HG02610 (cell line): Measurements from ENCODE around the gene KLHL2.

Experiments
- ATAC-seq: cut with Tn5 transposase; IDR thresholded peaks from one replicate; pipeline ENCODE4 v1.9.1; 2021; ENCODE audit warnings: mild to moderate bottlenecking, moderate library complexity; ENCODE audit not compliant: unreplicated experiment

The KLHL2 gene

GRCh38 chr4:165360041-165360695 is 152.8 kb downstream of the KLHL2 start:
- no peak for ATAC-seq

DNA sequence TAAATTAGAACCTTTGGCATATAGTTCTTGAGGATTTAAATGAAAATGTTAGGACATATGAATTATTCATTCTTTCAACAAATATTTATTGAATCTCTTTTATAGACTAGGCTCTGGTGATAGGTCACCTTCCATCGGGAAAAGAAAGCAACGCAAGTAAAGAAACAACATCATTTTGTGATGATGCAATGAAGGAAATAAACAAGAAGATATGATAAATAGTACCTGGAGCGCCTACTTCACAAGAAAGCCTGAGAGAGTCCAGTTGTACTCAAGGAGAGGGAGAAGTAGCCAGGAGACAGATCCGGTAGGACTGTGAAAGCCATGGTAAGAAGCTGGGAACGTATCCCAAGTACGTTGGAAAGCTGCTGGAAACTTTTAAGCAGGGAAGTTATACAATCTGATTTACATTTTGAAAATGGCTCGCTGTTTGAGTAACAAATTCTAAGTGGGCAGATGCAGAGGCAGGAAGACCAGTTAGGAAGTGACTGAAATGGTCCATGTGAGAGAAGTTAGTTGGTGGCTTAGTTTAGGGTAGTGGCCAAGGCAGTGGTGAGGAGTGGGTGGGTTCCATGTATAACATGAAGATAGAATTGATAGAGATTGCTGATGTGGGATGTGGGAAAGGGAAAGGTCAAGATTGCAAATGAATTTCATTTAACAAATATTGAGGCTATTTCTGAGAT is 153.8 kb downstream of the KLHL2 start:
- ATAC-seq = no peak

GRCh38 chr4:165361810-165362209 is 154.4 kb downstream of the KLHL2 start:
- no peak for ATAC-seq

DNA sequence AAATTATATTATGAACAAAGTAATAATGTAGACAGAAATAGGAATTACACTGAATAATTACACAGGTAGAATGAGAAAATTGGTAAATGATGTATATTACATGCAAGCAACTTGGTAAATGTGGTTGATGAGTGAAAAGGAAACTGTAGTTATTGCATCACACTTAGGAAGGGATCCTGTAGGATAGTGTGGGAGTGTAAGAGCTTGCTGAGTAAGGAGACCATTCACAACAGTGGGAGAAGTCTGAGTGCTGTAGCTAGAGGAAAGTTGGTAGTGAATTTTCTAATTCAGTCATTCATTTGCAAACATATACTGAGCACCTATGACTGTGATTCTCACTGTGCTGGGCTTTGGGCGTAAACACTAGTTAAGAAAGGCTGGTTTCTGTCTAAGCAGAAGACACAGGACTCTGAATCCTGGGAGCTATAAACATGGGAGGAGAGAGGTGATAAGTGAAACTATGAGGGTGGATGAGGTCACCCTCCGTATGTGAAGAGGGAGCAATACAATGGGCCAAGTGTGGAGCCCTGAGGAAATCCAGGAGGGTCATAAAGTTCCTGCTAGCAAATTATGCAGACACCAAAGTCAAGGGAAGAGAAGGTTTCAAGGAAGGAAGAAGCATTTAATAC is 157.2 kb downstream of the KLHL2 start:
- no peak for ATAC-seq

DNA sequence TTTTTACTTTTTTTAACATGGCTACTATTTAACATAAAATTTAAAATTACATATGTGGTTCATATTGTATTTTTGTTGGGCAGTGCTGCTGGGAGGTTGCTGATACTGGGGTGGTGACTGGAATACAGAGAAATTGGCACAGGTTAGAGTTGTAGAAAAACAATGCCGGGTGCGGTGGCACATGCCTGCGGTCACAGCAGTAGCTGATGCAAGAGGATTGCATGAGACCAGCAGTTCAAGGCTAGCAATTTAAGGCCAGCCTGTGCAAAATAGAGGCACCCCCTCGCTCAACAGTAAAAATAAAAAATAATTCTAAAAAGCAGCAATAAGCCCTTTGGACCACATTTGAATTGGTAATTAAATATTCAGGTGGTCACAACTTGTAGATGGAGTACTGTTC is 159.7 kb downstream of the KLHL2 start:
- ATAC-seq = no peak

DNA sequence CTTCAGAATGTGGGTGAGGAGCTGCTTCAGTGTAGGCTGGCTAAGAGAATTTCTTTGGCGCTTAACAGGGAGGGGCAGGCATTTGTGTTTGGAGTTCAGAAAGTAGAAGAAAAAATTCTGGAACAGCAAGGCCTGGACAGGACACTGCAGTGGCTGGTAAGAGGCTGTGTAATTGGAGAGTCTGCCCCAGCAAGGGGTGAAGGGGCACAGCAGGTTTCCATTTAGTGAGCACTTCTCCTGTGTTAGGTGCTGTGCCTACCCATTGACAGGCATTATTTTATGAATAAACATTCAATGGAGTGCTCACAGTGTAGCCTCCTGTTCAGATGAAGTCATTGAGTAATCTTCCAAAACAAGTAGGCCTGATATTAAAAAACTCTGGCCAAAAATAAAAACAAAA is 160.8 kb downstream of the KLHL2 start:
- ATAC-seq = no peak

DNA sequence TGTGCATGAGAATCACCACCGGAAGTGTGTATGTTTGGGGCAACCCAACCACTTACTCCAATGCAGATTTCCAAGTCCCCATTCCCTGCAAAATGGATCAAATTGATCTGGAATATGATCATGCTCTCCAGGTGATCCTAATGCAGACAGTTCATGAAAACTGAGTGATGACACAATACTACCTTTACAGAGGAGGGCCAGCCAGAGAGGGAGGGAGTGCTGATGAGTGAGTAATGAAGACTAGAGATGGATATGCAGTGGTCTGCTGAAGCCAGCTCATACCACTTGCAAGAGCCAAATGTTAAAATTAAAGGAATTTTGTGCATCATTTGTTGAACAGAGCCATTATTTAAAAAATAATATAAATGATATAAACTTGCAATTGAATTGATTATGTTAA is 161.2 kb downstream of the KLHL2 start:
- ATAC-seq = no peak

GRCh38 chr4:165369522-165369921 is 162.2 kb downstream of the KLHL2 start:
- ATAC-seq = no peak

DNA sequence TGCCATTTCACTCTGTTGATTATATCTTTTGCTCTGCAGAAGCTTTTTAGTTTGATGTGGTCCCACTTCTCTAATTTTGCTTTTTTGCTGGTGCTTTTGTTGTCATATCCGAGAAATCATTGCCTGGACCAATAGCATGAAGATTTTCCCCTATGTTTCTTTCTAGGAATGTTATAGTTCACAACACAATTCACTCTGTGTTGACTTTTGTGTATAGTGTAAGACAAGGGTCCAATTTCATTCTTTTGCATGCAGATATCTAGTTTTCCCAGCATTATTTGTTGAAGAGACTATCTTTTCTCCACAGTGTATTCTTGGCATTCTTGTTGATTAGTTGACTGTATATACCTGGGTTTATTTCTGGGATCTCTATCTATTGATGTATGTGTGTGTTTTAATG is 163.2 kb downstream of the KLHL2 start:
- ATAC-seq = no peak
